Measurements from ENCODE around the gene PITPNB.

Gene PITPNB

DNA sequence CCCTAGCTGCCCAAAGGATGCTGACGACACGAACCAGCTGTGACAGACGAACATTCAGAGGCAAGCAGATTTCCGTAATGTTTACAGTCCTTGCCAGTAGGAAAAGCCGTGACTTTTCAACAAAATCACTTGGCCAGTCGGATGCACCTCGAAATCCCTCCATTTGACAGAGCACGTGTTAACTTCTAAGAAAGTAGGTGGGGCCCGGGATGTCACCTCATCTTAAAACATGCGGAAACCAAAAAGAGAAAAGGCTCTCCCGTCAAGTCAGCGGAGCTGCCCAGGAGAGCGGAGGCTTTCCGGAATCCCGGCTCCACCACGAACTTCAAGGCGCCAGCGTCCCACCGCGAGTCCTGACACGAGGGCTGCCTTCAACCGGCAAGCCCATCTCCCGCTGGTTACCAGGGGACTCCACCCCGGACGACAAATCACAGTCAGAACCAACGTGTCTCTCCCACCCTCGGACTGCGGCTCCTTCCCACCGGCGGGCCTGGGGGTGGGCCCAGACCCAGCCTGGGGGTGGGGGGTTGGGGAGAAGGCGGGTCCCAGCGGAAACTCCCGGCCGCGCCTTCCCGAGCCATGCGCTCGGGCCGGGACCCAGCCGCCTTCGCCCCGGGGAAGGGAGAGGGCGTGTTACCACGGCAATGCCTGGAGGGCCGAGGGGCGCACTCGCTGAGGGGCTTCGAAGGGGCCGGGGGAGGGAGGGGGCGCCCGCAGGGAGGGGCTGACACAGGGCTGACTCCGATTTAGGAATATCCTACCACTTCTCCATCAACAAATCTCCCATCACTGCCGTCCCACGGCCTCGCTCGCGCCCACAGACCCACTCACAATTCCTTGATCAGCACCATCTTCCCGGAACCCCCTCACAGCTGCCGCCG, 475 bp downstream of the PITPNB start:
- DNase-seq, result peak; percentile 40

DNA sequence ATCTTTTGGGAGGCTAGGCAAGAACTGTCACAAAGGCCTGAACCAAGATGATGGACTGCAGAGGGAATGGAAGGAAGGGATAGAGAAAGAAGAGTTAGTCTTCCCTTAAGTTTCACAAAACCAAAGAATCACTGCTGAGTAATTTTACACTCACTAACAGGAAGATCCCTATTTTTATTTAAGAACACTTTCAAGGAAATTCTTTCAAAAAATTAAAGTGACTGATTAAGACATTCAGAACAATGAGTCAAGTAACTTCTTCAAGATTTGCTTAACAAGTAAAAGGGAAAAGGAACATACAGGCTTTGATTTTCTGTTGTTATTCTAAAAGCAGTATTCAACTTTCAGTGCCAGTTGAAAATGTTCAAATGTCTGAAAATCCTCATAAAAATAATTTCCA, 3.1 kb downstream of the PITPNB start:
- no peak for DNase-seq

DNA sequence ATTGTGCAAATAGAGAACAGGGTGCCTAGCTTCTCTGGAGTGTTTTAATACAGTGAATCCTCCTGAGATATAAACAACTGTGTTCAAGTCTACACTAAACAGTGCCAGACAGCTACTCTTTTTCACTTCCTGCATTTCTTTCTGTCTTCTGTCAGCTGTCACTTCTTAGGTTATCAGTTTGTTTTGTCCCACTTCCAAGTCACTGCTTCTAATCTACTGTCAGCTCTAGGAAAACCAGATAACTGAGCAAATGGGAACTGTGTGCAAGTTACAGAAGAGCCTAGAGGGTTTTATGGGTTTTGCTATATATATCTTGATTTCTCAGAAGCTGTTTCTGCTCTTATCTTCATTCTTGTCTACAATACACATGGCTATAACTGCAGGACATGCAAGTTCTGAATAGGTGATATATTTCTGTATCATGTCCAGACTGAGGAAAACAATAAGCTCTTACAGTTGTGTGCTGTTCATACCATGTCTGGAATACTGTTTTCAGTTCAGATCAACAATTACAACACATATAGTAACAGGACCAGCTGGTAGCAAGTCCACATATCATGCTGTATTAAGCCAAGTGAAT, 5.8 kb downstream of the PITPNB start:
- DNase-seq, result no peak

GRCh38 chr22:27912101-27912500, 7.0 kb downstream of the PITPNB start:
- DNase-seq, result no peak

GRCh38 chr22:27911330-27911729, 7.7 kb downstream of the PITPNB start:
- no peak for DNase-seq

GRCh38 chr22:27906241-27906640, 12.8 kb downstream of the PITPNB start:
- no peak for DNase-seq

- no peak for DNase-seq
Measured at GRCh38 chr22:27905653-27906052, 13.4 kb downstream of the PITPNB start.

DNA sequence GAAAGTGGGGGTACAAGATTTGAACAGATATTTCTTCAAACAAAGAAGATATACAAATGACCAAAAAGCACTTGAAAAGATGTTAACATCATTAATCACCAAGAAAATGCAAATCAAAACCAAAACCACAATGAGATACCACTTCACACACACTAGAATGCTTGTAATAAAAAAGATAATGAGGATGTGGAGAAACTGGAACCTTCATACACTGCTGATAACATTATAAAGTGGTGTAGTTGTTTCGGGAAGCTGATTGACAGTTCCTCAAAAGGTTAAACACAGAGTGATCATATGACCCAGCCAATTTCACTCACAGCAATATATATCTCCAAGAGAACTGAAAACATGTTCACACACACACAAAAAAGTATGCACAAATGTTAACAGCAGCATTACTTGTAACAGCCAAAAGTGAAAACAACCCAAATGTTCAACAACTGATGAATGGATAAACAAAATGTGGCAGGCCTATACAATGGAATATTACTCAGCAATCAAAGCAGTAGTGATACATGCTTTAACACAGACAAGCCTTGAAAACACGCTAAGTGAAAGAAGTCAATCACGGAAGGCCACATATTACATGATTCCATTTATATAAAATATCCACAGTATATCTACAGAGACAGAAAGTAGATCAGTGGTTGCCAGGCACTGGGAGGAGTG, 15.1 kb downstream of the PITPNB start:
- no peak for DNase-seq

GRCh38 chr22:27900153-27900552, 18.9 kb downstream of the PITPNB start:
- no peak for DNase-seq

DNA sequence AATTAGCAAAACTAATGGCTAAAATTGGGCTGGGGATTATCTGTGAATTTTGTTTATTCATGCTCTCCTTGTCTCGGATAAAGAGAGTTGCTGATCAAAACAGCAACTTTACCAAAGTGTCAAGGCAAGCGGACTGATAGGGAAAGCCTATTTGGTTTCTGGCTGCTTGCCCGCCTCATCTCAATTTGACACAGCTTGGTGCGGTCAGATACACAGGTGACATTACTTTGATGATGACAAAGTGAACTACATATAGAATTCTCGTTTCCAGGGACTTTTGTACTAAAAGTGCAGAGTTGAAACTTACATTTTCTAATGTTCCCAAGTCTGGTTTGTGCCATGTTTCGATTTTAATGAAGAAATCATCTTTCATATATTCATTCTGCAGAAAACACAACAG, 22.8 kb downstream of the PITPNB start:
- DNase-seq, result no peak

DNA sequence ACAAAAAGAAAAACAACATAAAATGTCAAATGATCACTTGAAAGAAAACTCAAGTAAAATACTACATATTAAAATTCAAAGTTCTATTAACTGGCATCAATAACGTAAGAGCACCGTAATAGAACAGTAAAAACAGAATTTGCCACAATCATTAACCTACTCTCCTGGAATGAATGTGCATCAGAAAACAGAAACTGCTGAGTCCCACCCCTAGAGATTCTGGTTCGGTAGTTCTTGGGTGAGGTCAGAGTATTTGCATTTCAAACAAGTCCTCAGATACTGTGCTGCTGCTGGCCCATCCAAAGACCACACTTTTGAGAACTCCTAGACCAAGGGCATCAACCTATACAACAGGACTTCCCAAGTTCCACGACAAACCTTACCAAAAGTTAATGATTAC, 23.5 kb downstream of the PITPNB start:
- no peak for DNase-seq

DNA sequence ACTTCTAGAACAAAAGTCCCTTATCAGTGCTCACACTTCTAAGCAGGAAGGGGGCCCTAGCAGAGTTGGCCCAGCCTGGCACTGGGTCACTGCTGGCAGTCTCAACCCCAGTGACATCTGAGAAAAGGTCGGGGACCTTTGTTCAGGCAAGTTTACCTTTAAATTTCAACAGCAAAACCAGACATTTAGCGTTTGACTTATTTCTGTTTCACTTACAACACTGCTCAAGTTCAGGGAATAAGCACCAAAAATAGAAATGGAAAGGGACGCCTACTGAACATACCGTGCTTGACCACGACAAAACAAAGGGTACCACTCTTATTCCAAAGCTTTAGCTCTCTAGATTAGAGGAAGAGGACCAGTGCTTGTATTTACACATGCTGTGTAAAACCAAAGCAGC, 26.2 kb downstream of the PITPNB start:
- no peak for DNase-seq

DNA sequence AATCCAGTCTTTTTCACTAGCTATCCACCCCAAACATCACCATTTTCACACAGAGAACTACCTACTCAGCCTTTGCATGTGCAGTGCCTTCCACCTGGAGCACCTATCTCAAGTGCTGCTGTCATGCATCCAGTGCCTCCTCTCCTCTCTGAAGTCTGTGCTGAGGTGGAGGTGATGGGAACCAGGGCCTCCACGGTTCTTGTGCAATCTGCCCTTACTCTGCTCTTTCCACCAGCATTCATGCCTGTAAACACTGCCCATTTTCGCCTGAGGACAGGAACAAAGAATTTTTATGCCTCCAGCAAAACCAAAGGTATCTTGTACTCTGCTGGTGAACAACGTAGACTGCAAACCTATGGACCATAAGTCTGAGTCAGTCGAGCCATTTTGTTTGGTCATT, 27.0 kb downstream of the PITPNB start:
- no peak for DNase-seq

- DNase-seq, result no peak
Measured at GRCh38 chr22:27888310-27888709, 30.7 kb downstream of the PITPNB start.

DNA sequence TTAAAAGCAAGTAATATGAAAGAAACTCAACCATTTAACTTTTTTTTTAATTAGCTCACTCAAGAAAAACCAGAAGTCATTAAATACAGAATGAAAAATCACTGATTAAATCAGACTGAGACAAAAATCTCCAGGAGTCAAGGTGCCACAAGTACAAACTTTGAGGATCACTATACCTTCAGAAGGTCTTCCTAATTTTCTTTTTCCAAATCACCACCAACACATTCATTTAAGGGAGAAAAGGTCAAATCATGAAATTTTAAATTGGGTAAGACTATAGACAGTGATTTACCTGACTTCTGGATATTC, 32.3 kb downstream of the PITPNB start:
- no peak for DNase-seq

DNA sequence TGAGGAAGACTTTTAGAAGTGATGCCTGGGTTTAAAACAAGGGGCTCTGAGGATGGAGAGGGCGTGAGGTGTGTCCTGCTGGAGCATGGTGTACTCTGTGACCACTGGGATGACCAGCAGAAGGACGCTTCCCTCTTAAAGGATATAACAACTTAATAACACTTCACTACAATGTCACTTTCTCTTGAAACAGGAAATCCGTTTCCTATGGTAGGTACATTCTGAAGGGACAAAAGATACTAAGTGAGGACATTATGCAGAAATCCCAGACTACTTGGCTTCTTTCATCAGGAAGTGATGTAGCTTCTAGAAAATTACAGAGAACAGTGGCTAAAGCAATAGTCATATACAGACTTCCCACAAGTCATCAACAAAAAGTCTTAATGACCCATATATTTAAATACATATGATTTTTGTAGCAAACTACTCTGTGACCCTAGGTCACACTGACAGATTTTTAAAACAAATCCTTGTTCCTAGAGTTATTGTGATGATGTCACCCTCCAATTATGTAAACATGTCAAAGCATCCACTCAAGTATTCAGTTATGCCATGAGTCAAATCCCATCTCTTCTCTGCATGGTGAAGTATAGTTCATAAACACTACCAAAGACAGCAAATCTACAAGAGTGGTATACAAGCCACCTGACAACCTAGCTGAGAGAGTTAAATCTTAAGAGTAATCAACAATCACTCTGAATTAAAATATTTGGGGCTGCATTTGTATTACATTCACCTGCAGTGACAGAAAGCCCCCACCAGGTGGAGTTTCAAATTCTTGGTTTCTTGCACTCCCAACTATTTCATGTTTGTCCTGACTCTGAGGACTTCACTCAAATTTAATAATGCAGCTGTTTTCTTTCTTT, 32.8 kb downstream of the PITPNB start:
- DNase-seq, result peak; percentile 16

DNA sequence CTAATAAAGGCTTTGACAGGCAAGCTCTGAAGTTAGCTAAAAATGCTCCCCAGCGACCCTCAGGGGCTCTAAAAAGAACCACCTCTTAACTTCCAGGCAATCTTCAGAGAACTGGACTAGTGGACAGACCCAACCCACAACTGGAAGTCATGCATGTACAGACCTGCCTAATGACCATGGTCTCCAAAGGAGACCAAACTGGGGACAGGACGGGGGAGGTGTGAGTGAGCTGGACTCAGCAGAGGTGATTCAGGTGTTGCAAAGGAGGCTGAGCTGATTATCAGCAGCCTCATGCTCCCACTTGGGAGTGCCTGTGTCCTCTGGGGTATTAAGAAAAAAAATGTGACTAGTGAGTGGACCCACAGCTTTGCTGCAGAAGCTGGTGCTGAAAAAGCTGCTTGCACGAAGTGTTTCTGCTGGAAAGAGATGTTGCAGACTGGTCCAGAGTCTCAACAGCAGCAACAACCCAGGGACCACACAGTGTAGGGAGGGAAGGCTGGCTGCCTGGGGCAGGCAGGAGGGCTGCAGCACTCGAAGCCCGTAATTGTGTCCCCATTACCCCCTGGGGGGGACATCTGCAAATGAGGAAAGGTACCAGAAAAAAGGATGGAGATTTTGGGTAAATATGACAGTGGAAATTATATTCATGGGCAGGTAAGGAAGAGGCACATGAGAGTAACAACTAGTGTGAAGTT, 35.3 kb downstream of the PITPNB start:
- DNase-seq, result no peak

DNA sequence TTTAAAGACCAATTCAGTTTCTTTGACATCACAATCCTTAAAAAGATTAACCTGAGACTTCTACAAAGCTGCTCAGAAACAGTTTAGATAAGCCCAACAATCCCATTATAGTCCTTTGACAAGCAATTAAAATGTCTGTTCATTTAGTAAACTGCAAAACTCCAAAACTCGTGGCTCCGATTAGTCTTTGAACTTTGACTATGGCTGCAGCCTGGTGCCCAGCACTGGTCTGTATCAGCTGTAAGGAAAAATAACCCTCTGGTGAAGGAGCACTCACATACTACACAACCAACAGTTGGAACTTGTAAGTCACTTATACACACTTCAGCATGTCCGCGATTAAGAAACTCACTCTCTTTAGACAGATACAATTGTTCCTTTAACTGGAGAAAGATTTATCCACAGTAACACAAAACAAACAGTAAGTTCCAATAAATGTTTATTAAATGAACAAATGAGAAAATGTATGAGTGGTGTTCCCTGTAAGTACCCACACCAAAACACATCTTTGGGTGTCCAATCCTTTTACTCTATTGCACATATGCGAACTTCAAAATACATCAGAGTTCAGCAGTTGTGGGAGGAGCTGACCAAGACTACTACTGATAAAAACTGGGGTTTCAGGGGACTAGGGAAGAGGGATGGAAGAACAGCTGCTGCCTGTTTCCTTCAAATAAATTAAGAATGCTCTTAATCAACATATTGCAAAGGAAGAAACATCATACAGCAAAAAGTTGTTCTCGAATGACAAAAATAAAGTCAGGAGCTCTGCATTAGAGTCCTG, 36.4 kb downstream of the PITPNB start:
- DNase-seq, result no peak

GRCh38 chr22:27881421-27881820, 37.6 kb downstream of the PITPNB start:
- DNase-seq, result no peak

- no peak for DNase-seq
Measured at GRCh38 chr22:27880778-27881394, 38.2 kb downstream of the PITPNB start.

DNA sequence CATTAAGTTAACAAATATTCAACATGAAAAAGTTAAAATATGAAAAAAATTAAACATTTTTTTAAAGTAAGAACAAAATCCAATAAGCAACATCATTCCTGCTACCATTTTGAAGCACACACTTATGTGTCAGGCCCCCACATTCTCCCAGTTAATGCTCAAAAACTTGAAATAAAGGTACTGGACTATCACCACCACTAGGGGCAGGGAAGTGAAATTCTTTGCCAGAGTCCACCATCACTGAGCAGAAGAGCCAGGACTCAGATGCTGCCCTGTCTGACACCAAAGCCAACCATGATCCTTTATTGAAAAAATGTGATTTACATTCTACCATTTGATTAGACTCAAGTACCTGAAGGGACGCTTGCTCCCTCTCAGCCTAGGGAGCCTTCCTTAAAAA, 39.1 kb downstream of the PITPNB start:
- no peak for DNase-seq

All from effector CD8-positive, alpha-beta T cell (primary cell).